GM13976 (cell line): ENCODE measurements around the gene HDDC2.

Experiments used
- DNase-seq: peaks from one replicate; pipeline ENCODE4 v3.0.0; 2012; ENCODE audit warnings: low spot score
- CTCF ChIP-seq: IDR thresholded peaks from 2 replicates; pipeline ENCODE4 v1.5.1; 2012; ENCODE audit warnings: borderline replicate concordance, mild to moderate bottlenecking; ENCODE audit not compliant: insufficient read depth; ENCODE audit errors: extremely low read depth, missing control alignments, control extremely low read depth
- in situ Hi-C: fragments of 300-500 bp; cut with MboI; formaldehyde crosslinking; loops from one replicate; pipeline ENCODE4 v1.12.0; 2022; ENCODE audit warnings: low sequenced_read_pairs, mixed read lengths, inconsistent platforms; ENCODE audit not compliant: unreplicated experiment

The HDDC2 gene

GRCh38 chr6:125267806-125268523 is 33.8 kb downstream of the HDDC2 start:
- DNase-seq: no peak
- in situ Hi-C loops: no loop called here
- TF ChIP-seq CTCF: no peak

GRCh38 chr6:125264476-125264875 is 37.3 kb downstream of the HDDC2 start:
- in situ Hi-C loops: no loop called here
- no peak for DNase-seq
- no peak for TF ChIP-seq CTCF

- in situ Hi-C loops: no loop called here
- no peak for TF ChIP-seq CTCF
- no peak for DNase-seq
These were observed 39.5 kb downstream of the HDDC2 start for GRCh38 chr6:125262016-125263013.

- in situ Hi-C loops: no loop called here
- TF ChIP-seq CTCF: no peak
- no peak for DNase-seq
These were observed 42.4 kb downstream of the HDDC2 start for GRCh38 chr6:125259354-125259736.

- TF ChIP-seq CTCF: no peak
- no peak for DNase-seq
- in situ Hi-C loops: no loop called here
These were observed 43.0 kb downstream of the HDDC2 start for GRCh38 chr6:125258651-125259353.

GRCh38 chr6:125257351-125257750 is 44.4 kb downstream of the HDDC2 start:
- no peak for TF ChIP-seq CTCF
- in situ Hi-C loops: no loop called here
- DNase-seq: no peak
